DOHH2 (cell line): Measurements from ENCODE around the gene MPZL3.

ENCODE experiments used
- H3F3A ChIP-seq: fragments of 200-600 bp; sonication (generic), shearing (Covaris generic); 2 replicates; pipeline ENCODE4 v1.6.0; 2016; ENCODE audit warnings: antibody characterized with exemption, mild to moderate bottlenecking; ENCODE audit not compliant: control insufficient read depth, insufficient read depth
- H3K27ac ChIP-seq: fragments of 200-600 bp; sonication (generic); 2 replicates; pipeline ENCODE4 v1.5.1; 2014; ENCODE audit warnings: low read depth, mild to moderate bottlenecking, low read length, moderate library complexity
- H3K27me3 ChIP-seq: fragments of 200-600 bp; sonication (generic); 2 replicates; pipeline ENCODE4 v1.6.1; 2014; ENCODE audit warnings: mild to moderate bottlenecking, low read length, mixed read lengths; ENCODE audit not compliant: control insufficient read depth
- H3K36me3 ChIP-seq: fragments of 200-600 bp; sonication (generic); 2 replicates; pipeline ENCODE4 v1.6.1; 2014; ENCODE audit warnings: mild to moderate bottlenecking, low read length, moderate library complexity, mixed read lengths; ENCODE audit not compliant: control insufficient read depth
- H3K4me1 ChIP-seq: fragments of 200-600 bp; sonication (generic); 2 replicates; pipeline ENCODE4 v1.6.1; 2014; ENCODE audit warnings: mild to moderate bottlenecking, low read length, mixed read lengths; ENCODE audit not compliant: control insufficient read depth
- H3K4me2 ChIP-seq: fragments of 200-600 bp; sonication (generic); 2 replicates; pipeline ENCODE4 v1.6.0; 2014; ENCODE audit warnings: mild to moderate bottlenecking, low read length, moderate library complexity
- H3K4me3 ChIP-seq: fragments of 200-600 bp; sonication (generic); 2 replicates; pipeline ENCODE4 v1.5.1; 2014; ENCODE audit warnings: mild to moderate bottlenecking, low read length, mixed read lengths
- H3K79me2 ChIP-seq: fragments of 200-600 bp; sonication (generic); 2 replicates; pipeline ENCODE4 v1.6.1; 2014; ENCODE audit warnings: mild to moderate bottlenecking, low read length, mixed read lengths; ENCODE audit not compliant: control insufficient read depth
- H3K9me2 ChIP-seq: fragments of 200-600 bp; sonication (generic); replicated peaks from 2 replicates; pipeline ENCODE4 v1.6.1; 2014; ENCODE audit warnings: mild to moderate bottlenecking, low read length, mixed read lengths; ENCODE audit not compliant: control insufficient read depth
- H3K9me3 ChIP-seq: fragments of 200-600 bp; sonication (generic); 2 replicates; pipeline ENCODE4 v1.6.1; 2014; ENCODE audit warnings: antibody characterized with exemption, low read length, mixed read lengths; ENCODE audit not compliant: control insufficient read depth, insufficient read depth
- H4K20me1 ChIP-seq: fragments of 200-600 bp; sonication (generic); 2 replicates; pipeline ENCODE4 v1.6.0; 2014; ENCODE audit warnings: low read depth, mild to moderate bottlenecking, antibody characterized with exemption, low read length, moderate library complexity; ENCODE audit not compliant: control insufficient read depth, insufficient read depth
- CTCF ChIP-seq: fragments of 200-600 bp; sonication (generic); IDR thresholded peaks from one replicate; pipeline ENCODE4 v1.5.1; 2014; ENCODE audit warnings: antibody characterized with exemption, mild to moderate bottlenecking, low read depth, low read length; ENCODE audit not compliant: poor library complexity, severe bottlenecking
- EZH2phosphoT487 ChIP-seq: fragments of 200-600 bp; sonication (generic); IDR thresholded peaks from 2 replicates; pipeline ENCODE4 v1.6.1; 2017; ENCODE audit warnings: borderline replicate concordance, mild to moderate bottlenecking, antibody characterized with exemption, low read length, moderate library complexity, mixed read lengths

The MPZL3 gene

GRCh38 chr11:118239509-118240205 lies 12.5 kb downstream of the MPZL3 start:
- Histone ChIP-seq H3K36me3 (no peaks in the 10 kb centered on the region), H3K4me1 (peaks cover 23% of the 10 kb centered on the region), H3K79me2 (no peaks in the 10 kb centered on the region), H3K4me2 (no peak overlapping the region), H3F3A (no peaks in the 10 kb centered on the region), H3K27ac (no peak overlapping the region), H4K20me1 (no peaks in the 10 kb centered on the region), H3K9me3 (no peaks in the 10 kb centered on the region), H3K27me3 (no peaks in the 10 kb centered on the region), H3K4me3 (no peak overlapping the region), H3K9me2 (no peaks in the 10 kb centered on the region)
- no peak for TF ChIP-seq CTCF
- TF ChIP-seq EZH2phosphoT487, result no peak

GRCh38 chr11:118238929-118239328 lies 13.2 kb downstream of the MPZL3 start:
- no peak overlapping the region for H3K4me2 ChIP-seq
- H3K4me1 ChIP-seq, result peaks cover 23% of the 10 kb centered on the region
- no peaks in the 10 kb centered on the region for H4K20me1 ChIP-seq
- TF ChIP-seq EZH2phosphoT487 (no peak), CTCF (no peak)
- H3K9me2 ChIP-seq, result no peaks in the 10 kb centered on the region
- H3K9me3 ChIP-seq, result no peaks in the 10 kb centered on the region
- H3K79me2 ChIP-seq, result no peaks in the 10 kb centered on the region
- no peak overlapping the region for H3K27ac ChIP-seq
- H3K36me3 ChIP-seq, result no peaks in the 10 kb centered on the region
- no peaks in the 10 kb centered on the region for H3K27me3 ChIP-seq
- H3K4me3 ChIP-seq, result no peak overlapping the region
- H3F3A ChIP-seq, result no peaks in the 10 kb centered on the region

DNA sequence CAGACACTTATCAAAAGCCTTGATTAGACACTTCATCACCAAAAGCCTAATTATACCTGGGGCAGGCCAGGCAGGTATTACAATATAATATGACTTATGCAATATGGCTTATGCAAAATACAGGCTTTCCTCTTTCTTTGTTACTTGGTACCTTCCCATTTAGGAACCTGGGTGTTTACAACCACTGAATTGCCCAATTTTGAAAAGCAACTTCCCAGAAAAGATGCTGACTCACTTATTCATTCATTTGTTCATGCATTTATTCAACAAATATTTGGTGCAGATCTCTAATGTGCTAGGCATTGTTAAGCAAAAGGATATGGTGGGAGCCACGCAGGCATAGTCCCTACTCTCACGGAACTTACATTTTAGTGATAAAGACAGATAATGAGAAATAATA lies 13.7 kb downstream of the MPZL3 start:
- H3K27ac ChIP-seq, result no peak overlapping the region
- no peaks in the 10 kb centered on the region for H3K9me2 ChIP-seq
- H3K9me3 ChIP-seq, result no peaks in the 10 kb centered on the region
- H3K4me2 ChIP-seq, result no peak overlapping the region
- H3K36me3 ChIP-seq, result no peaks in the 10 kb centered on the region; the same call in 1 of the 2 replicates
- H4K20me1 ChIP-seq, result no peaks in the 10 kb centered on the region
- no peaks in the 10 kb centered on the region for H3K27me3 ChIP-seq
- peaks cover 23% of the 10 kb centered on the region for H3K4me1 ChIP-seq
- H3K79me2 ChIP-seq, result no peaks in the 10 kb centered on the region
- no peak overlapping the region for H3K4me3 ChIP-seq
- H3F3A ChIP-seq, result no peaks in the 10 kb centered on the region
- TF ChIP-seq EZH2phosphoT487 (no peak), CTCF (no peak)
